GM19099 (cell line): ENCODE results near the gene B3GALT6.

ENCODE experiments used
- POLR2A ChIP-seq: IDR thresholded peaks from 3 replicates; pipeline ENCODE4 v1.6.1; 2011; ENCODE audit warnings: low read depth; ENCODE audit not compliant: insufficient read length; ENCODE audit errors: extremely low read depth

Gene B3GALT6

DNA sequence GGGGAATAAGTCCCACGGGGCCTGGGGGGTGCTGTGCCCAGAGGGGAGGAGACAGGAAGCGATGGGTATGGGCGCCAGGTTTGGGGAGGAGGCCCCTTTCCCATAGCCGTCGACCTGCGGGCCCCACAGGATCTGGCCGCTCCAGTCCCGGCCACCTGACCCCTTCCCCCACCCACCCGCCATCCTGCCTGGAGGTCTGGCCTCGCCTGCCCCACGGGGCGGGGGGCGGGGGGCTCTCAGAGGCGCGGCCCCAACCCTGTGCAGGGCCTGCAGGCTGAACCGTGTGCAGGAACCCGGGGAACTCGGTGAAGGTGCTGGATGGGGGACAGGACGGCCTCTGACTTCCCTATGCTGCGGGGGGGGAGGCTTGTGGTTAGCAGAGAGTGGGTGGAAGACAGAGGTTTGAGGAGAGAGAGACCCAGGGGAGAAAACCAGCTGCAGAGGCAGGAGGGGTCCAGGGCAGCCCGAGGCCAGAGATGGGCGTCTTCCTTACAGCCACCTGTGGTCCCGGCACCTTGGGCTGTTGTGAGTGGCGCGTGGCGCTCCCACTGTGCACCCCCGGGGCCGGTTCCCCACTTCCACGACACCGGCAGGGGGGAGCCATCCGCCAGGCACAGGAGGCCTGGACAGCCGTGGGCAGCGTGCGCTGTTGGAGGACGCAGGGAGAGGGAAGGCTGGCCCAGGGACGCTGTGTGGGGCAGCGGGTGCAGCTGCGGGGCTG, 23.2 kb upstream of the B3GALT6 start:
- no peak for TF ChIP-seq POLR2A

DNA sequence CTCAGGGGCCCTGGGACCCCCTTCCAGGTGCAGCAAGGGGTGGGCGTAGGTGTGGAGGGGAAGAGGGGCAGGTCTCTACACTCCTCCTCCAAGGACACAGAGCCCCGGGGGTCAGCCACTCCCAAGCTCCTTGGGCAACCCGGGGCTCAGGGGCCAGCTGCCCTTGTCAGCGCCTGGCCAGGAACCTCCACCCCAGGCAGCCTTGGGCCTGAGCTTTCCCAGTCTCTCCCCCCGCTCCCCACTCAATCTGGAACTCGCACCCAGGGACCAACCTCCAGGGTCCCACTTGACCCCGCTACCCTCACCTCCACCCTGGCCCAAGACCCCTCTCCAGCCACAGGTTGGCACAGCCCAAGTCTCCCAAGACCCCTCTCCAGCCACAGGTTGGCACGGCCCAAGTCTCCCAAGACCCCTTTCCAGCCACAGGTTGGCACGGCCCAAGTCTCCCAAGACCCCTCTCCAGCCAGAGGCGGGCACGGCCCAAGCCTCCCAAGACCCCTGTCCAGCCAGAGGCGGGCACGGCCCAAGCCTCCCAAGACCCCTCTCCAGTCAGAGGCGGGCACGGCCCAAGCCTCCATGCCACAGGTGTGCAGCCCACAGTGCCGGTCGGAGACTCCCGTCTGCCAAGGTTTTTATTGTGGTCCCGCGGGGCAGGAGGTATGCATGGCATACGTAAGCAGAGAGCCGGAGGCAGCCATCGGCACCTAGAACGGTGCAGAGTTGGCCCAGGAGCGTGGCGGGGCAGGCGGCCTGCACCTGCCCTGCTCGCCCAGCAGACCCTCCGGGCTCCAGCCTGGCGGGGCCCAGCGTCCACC, 21.1 kb upstream of the B3GALT6 start:
- TF ChIP-seq POLR2A = no peak

DNA sequence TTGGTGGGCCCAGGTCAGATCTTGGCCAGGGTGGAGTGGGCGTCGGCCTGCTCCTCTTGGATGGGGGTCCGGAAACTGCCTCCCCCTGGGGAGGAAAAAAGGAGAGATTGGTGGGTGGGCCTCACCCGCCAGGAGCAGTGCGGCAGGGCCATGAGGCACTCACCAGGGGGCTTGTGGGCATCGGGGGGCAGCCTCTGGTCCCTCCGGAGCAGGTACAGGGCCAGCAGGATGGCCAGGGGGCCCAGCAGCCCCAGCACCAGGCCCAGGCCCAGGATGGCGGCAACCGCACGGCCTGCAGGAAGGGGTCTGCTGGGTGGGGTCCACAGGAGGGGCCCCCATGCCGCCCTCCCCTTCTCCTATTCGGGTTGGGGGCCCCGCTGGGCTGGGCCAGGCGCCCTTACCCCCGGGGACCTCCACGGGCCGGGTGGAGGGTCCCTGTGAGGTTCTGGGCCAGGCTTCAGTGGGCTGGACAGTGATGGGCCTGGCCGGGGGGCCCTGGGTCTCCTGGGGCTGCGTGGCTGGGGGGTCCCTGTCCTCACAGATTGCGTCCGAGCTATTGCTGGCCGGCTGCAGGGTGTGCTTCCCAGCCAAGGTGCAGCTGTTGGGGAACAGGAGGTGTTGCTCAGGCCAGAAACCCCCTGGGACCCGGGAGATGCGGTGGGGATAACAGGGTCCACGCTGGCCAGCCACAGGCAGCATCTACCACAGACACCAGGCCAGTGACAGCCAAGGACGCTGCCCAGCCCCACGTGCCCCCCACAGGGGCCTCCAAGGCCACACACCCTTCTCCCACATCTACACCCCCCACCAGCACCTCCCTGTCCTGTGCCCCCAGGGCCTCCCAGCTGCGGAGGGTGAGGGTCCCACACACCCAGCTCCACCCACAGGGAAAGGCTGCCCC, 20.2 kb upstream of the B3GALT6 start:
- no peak for TF ChIP-seq POLR2A

DNA sequence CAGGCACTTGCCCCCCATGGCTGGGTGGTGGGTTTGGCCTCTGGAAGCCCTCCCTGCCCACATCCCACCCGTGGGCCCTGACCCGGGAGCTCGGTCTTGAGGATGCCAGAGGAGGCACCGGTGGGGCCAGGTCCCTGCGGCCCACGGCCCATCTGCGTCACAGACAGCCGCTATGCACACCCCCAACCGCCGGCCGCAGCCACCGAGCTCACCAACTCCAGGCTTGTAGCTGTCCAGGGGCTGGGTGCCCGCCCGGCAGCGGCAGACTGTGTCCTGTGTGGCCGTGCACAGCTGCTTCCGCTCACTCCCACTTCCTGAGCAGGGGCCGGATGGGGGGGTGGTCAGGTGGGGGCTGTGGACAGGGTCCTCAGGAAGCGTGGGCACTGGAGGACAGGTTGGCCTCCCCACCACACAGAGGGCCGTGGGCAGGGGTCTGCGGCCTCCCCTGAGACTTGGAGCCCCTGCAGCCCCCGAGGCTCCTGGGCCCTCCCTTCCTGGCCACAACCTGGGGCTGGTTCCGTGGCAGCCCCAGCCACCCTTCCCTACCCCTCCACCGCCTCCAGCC, 19.2 kb upstream of the B3GALT6 start:
- peak; percentile 41 for TF ChIP-seq POLR2A

DNA sequence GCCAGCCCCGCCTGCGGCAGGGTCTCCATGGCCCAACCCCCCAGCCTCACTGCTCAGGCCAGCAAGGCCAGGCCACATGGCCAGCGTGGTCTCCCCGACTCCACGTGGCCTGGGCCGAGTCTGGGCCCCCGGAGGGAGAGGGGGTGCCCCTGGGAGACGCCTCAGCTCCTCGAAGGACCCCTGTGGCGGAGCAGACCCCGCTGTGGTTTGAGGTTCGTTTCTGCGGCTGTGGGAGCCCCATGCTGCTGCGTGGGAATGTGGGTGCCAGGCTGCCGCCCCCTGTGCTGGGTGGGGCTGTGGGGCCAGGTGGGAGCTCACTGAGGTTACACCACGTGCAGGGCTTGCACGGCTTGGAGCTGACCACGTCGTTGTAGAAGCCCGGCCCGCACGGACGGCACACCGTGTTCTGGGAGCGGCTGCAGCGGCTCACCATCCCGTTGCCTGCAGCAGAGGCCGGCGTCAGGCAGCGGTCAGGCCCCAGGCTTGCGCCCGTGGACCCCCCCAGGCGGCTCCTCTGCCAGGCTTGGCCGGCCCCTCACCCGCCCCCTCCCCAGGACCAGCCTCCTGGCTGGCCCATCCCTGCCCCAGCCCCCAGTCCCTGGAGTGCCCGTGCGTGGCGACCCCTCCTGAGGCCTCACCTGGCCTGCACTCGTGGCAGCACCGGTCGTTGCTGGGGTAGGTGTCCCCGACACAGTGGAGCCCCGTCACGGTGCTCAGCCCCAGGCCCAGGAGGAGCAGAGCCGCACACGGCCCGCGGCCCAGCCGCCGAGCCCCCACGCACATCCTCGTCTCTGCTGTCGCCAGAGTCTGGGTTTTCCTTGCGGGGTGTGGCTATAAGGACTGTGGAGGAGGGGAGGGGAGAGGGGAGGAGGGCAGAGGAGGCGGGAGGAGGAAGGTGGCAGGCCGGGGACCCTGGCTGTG, 18.4 kb upstream of the B3GALT6 start, which contains the start of gene TNFRSF4:
Gene TNFRSF4 (minus strand): TSS at position 809 of the 921 bp plus-strand sequence. CDS start 26 bp downstream, at position 783.
- TF ChIP-seq POLR2A = no peak

DNA sequence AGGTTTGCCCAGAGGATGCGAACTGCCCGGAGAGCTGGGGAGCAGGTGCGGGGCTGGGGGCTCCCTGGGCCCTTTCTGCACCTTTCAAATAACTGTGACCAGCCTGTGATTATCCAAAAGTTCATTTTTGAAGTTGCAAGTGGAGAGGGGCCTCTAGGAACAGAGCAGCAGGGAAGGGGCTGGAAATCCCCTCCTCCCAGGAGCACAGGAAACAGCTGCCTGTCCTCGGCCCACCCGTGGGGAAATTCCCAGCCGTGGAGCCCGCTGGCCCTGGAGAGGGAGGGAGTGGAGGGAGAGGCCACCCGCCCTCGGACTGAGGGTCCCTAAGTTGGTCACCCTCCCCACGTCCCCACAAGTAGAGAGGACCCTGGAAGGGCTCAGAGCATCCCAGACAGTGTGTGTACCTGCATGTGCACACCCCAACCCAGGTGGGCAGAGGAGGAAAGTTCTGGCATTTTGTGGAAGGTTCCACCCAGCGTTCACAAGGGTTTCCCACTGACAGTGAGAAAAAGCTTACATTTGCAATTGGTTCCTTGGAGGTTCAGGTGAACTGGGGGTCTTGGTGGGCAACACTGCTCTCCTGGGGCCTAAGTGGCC, 16.9 kb upstream of the B3GALT6 start:
- TF ChIP-seq POLR2A = no peak

DNA sequence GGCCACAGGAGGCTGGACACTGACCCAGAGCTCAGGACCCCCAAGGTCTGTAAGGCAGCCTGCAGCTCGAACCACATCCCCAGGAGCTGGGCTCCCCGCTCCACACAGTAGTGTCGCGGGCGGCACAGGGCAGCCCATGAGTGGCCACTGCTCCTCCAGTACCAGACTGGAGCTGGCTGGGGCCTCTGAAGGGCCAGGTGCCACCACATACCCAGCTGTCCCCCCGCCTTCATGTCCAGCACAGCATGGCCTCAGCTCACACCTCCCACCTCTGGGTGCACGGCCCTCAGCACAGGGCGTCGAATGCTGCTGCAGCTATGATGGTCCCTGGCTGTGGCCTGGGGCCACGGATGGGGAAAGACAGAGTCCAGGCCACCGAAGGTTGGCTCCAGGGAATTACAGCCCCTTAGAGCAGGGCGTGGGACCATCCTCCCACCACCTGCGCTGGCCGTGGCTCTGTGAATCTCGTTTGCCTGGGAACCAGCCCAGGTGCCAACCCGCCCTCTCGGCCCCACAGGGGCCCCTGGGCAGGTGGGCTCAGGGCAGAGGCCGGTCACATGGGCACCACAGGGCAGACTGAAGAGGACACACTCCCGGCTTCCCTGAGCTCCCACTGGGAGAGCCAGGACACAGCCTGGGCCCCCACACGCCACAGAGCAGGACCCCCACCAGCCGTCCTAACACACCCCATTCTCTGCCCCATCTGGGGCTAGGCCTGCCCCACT, 16.0 kb upstream of the B3GALT6 start:
- no peak for TF ChIP-seq POLR2A

DNA sequence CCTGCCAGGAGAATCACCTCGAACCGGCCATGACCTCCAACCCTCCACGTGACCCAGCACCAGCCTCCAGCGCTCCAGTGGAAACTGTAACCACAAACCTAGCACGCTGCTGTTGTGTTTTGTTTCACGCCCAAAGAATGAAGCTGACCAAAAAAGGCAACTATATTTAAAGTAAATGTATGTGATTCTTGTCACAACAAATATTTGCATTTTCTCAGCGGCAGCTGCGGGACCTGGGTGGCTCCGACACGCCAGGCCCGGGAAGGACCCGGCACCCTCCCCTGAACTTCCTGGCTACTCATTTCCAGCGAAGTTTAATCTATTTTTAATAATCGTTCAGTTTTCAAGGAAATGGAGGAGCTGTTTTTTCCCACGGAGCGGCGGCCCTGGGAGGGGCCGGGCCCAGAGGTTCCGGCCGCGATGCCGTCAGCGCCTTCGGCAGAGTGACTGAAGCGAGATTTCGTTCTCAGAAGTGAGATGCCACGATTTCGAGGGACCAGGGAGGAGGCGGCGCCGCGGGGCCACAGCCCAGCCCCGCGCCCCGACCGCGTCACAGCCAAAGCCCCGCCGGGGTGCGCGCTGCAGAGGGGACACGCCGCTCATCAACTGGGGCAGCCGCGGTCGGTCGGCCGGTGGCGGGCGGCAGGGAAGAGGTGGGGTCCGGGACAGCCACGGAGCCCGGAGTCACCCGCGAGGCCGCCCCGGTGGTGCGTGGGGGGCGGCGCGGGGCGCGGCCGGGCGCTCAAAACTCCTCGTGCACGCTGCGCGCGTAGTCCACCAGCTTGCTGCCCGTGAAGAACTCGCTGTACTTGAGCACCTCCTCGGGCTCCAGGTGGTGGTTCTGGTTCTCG, 15.0 kb upstream of the B3GALT6 start:
- no peak for TF ChIP-seq POLR2A

DNA sequence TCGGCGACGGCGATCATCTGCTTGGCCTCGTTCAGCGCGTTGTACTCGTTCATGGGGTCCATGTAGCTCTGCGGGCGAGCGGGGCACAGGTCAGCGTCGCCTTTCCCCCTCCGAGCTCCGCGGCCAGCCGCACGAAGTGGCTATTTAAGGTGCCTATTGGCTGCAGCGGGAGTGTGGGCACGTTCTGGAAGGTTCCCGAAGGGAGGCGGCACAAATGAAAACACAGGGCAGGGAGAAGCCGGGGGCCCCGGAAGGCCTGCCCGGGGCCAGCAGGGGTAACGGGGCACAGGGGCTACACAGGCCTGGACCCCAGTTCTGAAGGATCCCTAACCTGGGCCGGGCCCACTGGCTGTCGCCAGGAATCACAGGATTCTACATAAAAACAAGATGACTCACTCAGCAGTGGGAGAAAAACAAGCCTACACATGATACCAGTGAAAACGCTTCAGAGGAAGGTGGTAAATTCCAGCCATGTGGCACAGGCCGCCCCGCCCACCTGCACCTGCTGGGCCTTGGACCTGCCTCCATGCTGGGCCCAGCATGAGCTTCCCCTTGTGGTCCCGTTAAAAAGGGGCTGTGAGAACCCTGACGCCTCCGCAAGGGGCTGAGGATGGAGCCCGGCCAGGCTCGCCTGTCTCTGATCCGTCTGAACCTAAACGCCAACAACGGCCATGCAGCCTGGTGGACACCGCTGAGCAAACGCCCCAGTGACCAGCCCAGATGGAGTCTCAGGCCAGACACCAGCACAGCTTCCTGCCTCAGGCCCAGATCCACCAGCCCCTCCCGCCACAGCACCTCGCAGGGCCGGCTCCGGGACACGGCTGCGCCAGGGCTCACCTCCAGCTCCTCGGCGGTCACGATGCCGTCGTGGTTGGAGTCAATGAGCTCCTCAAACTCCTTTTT, 14.2 kb upstream of the B3GALT6 start:
- TF ChIP-seq POLR2A = no peak

DNA sequence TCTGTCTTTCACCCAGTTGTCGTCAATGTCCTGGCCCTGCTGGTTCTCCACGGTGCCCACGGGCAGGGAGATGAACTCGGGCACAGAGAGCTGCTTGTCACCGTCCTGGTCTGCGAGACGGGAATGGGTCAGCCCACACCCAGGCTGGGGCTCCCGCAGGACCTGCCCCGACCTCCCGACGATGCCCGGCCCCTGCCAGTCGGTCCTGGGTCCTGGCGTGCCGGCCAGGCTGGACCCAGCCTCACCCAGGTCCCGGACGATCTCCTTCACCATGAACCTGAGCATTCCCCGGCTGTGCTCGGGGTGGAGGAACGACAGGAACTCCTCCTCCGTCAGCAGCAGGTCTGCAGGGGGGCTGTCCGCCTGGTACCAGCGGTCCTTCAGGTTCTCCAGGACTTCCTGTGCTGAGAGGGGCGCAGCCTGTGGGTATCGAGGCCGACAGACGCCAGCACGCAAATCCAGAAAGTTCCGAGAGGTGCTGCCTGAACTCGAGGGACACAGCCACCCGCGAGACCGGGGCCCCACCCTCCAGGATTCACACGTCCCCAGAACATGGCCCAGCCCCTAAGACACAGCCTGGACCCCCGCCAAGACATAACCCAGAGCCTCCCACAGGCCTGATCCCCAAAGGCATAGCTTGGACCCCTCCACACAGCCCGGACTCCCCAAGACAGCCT, 13.4 kb upstream of the B3GALT6 start:
- no peak for TF ChIP-seq POLR2A
